ENCODE results near the gene JPH3.
"Not testable (repeated sequence)": the region's sequence is repeated elsewhere in the genome, so short reads cannot be mapped to it uniquely, and the experiment has no call there.

Gene JPH3

GRCh38 chr16:87680272-87680644, 78.0 kb downstream of the JPH3 start:
- no peak for TF ChIP-seq CTCF (IDR thresholded peaks at IDR 0.05; ENCODE audit: extremely low read depth, insufficient read depth, missing control alignments)
- in situ Hi-C loops (cut with MboI; ENCODE audit: low pct_unique_long_range_greater_than_20kb, low sequenced_read_pairs, unreplicated experiment): no loop called here
- DNase-seq (ENCODE audit: low spot score): no peak

DNA sequence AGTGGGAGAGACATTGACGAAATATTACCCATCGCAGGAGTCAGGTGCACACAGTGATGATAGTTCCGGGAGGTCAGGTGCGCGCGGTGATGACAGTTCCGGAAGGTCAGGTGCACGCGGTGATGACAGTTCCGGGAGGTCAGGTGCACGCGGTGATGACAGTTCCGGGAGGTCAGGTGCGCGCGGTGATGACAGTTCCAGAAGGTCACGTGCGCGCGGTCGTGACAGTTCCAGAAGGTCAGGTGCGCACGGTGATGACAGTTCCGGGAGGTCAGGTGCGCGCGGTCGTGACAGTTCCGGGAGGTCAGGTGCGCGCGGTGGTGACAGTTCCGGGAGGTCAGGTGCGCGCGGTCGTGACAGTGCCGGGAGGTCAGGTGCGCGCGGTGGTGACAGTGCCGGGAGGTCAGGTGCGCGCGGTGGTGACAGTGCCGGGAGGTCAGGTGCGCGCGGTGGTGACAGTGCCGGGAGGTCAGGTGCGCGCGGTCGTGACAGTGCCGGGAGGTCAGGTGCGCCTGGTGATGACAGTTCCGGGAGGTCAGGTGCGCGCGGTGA, 78.8 kb downstream of the JPH3 start:
- DNase-seq (ENCODE audit: low spot score); in situ Hi-C loops (cut with MboI; ENCODE audit: low pct_unique_long_range_greater_than_20kb, low sequenced_read_pairs, unreplicated experiment): not testable (repeated sequence)

DNA sequence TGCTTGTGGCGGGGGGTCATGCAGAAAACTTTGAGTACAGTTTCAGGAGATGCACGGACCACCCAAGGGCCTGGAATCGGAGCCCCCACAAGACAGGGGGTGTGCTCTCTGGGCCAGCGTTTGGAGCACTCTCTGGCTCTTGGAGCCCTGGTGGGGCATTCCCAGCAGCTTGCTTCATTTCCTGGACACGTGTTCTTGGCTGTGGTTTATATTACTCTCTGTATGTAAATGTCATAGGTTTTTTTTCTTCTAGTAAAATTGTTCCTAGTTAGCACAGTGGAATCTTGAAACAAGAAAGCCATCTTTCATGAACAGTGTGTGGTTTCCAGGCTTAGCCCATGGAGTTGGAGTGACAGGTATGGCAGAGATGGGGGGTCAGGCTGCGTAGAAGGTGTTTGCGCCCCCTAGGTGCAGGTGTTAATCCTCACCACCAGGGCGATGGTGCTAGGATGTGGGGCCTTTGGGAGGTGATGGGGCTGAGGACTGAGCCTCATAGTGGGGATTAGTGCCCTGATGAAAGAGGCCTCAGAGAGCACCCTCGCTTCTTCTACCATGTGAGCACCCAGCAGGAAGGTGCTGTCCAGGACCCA, 79.8 kb downstream of the JPH3 start:
- DNase-seq (ENCODE audit: low spot score): peak; percentile 77
- in situ Hi-C loops (cut with MboI; ENCODE audit: low pct_unique_long_range_greater_than_20kb, low sequenced_read_pairs, unreplicated experiment): no loop called here
- TF ChIP-seq CTCF (IDR thresholded peaks at IDR 0.05; ENCODE audit: extremely low read depth, insufficient read depth, missing control alignments): peak; percentile 42

DNA sequence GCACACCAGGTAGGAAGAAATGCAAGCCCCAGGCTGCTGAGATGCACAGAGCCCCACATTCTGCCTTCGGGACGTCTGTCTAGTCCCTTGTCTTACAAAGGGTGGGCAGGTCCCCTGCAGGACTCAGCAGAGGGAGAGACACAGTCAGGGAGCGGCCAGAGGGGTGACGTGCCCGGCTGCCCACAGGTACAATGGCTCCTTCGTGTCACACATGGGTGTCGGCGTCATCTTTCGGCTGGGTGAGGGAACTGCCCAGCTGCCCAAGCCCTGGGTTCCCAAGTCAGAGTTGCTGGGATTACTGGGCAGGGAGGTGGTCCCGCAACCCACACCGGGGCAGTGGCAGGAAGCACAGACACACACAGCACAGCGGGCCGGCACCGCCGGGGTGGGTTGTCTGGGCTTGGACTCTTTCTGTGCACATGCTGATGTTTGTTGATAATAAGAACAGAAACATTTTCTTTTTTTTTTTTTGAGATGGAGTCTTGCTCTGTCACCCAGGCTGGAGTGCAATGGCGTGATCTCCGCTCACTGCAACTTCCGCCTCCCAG, 80.6 kb downstream of the JPH3 start:
- no peak for DNase-seq (ENCODE audit: low spot score)
- in situ Hi-C loops (cut with MboI; ENCODE audit: low pct_unique_long_range_greater_than_20kb, low sequenced_read_pairs, unreplicated experiment): no loop called here
- TF ChIP-seq CTCF (IDR thresholded peaks at IDR 0.05; ENCODE audit: extremely low read depth, insufficient read depth, missing control alignments): no peak

- TF ChIP-seq CTCF (IDR thresholded peaks at IDR 0.05; ENCODE audit: extremely low read depth, insufficient read depth, missing control alignments): no peak
- DNase-seq (ENCODE audit: low spot score): no peak
- in situ Hi-C loops (cut with MboI; ENCODE audit: low pct_unique_long_range_greater_than_20kb, low sequenced_read_pairs, unreplicated experiment): no loop called here
Measured at GRCh38 chr16:87684106-87684677, 81.9 kb downstream of the JPH3 start.

- DNase-seq (ENCODE audit: low spot score): no peak
- no peak for TF ChIP-seq CTCF (IDR thresholded peaks at IDR 0.05; ENCODE audit: extremely low read depth, insufficient read depth, missing control alignments)
- in situ Hi-C loops (cut with MboI; ENCODE audit: low pct_unique_long_range_greater_than_20kb, low sequenced_read_pairs, unreplicated experiment): no loop called here
Measured at GRCh38 chr16:87684711-87685404, 82.5 kb downstream of the JPH3 start.

- in situ Hi-C loops (cut with MboI; ENCODE audit: low pct_unique_long_range_greater_than_20kb, low sequenced_read_pairs, unreplicated experiment): no loop called here
- TF ChIP-seq CTCF (IDR thresholded peaks at IDR 0.05; ENCODE audit: extremely low read depth, insufficient read depth, missing control alignments): no peak
- no peak for DNase-seq (ENCODE audit: low spot score)
Measured at GRCh38 chr16:87685405-87685755, 83.1 kb downstream of the JPH3 start.
